Skeletal muscle tissue (tissue), 4 donors: Measurements from ENCODE around the gene PLAGL2. TPM values are rescaled to one million over a fixed set of nuclear protein-coding genes. Genes with fewer than 3 reads are reported as not detected.
A peak's percentile ranks its signal among the peaks of the same experiment; 100 is the strongest.

ENCODE experiments used
- H3K27ac ChIP-seq: one replicate; pipeline ENCODE4 v1.7.0; 2013; ENCODE audit warnings: mild to moderate bottlenecking, low read depth, low read length, inconsistent platforms
- H3K27me3 ChIP-seq, 3 donors: one replicate each; pipeline ENCODE4 v1.7.0; 2013; ENCODE audit warnings: low read length in 3 of 3; ENCODE audit not compliant: control insufficient read depth in 3 of 3, insufficient read depth in 3 of 3
- H3K36me3 ChIP-seq, 3 donors: one replicate each; pipeline ENCODE4 v1.7.0; 2013; ENCODE audit warnings: low read length in 3 of 3; ENCODE audit not compliant: control insufficient read depth in 3 of 3, insufficient read depth in 3 of 3
- H3K4me1 ChIP-seq, 3 donors: one replicate each; pipeline ENCODE4 v1.7.0; 2013; ENCODE audit warnings: low read length in 3 of 3, mild to moderate bottlenecking in 3 of 3; ENCODE audit not compliant: control insufficient read depth in 3 of 3, insufficient read depth in 3 of 3
- H3K4me3 ChIP-seq, 3 donors: one replicate each; pipeline ENCODE4 v1.7.0; 2013; ENCODE audit warnings: low read length in 3 of 3
- H3K9ac ChIP-seq, 3 donors: one replicate each; pipeline ENCODE4 v1.7.0; 2013; ENCODE audit warnings: low read length in 3 of 3, mild to moderate bottlenecking in 3 of 3, moderate library complexity in 2 of 3, low read depth in 1 of 3
- H3K9me3 ChIP-seq, 3 donors: one replicate each; pipeline ENCODE4 v1.7.0; 2013; ENCODE audit warnings: low read length in 3 of 3; ENCODE audit not compliant: control insufficient read depth in 3 of 3
- total RNA-seq: library from RNA; depleted of rRNA; stranded (reverse); fragments of >200 nt; gene quantifications from one replicate; pipeline ENCODE4 v1.2.3, GENCODE V29; 2014
- donor health status: Osteomylitis.

The PLAGL2 gene
- total RNA-seq, 1 donor from 2014 or later: 2.1 TPM

GRCh38 chr20:32216179-32217142 is 8.9 kb upstream of the PLAGL2 start:
- H3K9ac ChIP-seq: no peak overlapping the region
- H3K27ac ChIP-seq: no peak overlapping the region
- H3K36me3 ChIP-seq: peaks cover 35 to 48% (median 45%) of the 10 kb centered on the region in 3 donors
- no peak overlapping the region for H3K4me3 ChIP-seq
- H3K9me3 ChIP-seq: no peaks in the 10 kb centered on the region
- no peaks in the 10 kb centered on the region for H3K27me3 ChIP-seq
- H3K4me1 ChIP-seq: peaks cover 4 to 15% (median 6%) of the 10 kb centered on the region in 3 donors

DNA sequence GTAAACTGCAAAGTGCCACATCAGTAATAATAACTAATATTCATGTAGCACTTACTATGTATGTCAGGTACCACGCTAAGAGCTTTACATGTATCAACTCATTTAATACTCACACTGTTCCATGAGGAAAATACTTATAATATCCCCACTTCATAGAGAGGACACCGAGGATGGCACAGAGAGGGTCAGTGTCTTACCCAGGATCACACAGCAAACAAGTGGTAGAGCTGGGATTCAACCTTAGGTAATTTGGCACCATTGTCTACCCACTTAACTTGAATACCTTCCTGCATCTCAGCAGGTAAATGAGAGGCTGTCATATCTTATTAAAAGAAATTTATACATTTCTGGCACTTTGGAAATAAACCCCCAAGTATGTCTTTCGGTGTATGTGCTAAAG is 8.2 kb upstream of the PLAGL2 start:
- Histone ChIP-seq H3K36me3 (peaks cover 33 to 48% (median 40%) of the 10 kb centered on the region in 3 donors), H3K27me3 (no peaks in the 10 kb centered on the region), H3K4me1 (peaks cover 4 to 23% (median 8%) of the 10 kb centered on the region in 3 donors), H3K4me3 (no peak overlapping the region), H3K9ac (no peak overlapping the region), H3K27ac (no peak overlapping the region), H3K9me3 (no peaks in the 10 kb centered on the region)

- H3K9ac ChIP-seq: no peak overlapping the region
- H3K4me3 ChIP-seq: no peak overlapping the region
- H3K9me3 ChIP-seq: no peaks in the 10 kb centered on the region
- peaks cover 33 to 48% (median 42%) of the 10 kb centered on the region in 3 donors for H3K36me3 ChIP-seq
- no peaks in the 10 kb centered on the region for H3K27me3 ChIP-seq
- H3K27ac ChIP-seq: no peak overlapping the region
- peaks cover 8 to 29% (median 12%) of the 10 kb centered on the region in 3 donors for H3K4me1 ChIP-seq
Measured at GRCh38 chr20:32215147-32215546, 7.6 kb upstream of the PLAGL2 start.

DNA sequence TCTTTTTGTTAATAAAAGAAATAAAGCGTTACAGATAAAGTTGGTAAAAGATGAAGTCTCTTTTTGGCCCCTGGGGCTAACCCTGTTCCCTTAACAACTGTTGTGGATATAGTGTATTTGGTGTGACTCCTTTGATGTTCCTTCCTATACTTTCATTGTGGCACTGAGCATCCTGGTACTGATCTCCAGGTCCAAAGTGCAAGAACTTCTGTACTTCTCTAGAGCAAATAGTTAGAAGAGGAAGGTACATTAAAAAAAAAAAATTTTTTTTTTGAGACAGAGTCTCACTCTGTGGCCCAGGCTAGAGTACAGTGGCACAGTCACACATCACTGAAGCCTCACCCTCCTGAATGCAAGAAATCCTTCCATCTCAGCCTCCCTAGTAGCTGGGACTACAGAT is 6.3 kb upstream of the PLAGL2 start:
- H3K36me3 ChIP-seq: peaks cover 29 to 48% (median 36%) of the 10 kb centered on the region in 3 donors
- peaks cover 19 to 41% (median 24%) of the 10 kb centered on the region in 3 donors for H3K4me1 ChIP-seq

GRCh38 chr20:32209850-32210605 is 2.5 kb upstream of the PLAGL2 start:
- no peak overlapping the region for H3K4me3 ChIP-seq
- peaks cover 41 to 67% (median 53%) of the 10 kb centered on the region in 3 donors for H3K4me1 ChIP-seq
- H3K27me3 ChIP-seq: no peaks in the 10 kb centered on the region
- H3K27ac ChIP-seq: no peak overlapping the region
- H3K9me3 ChIP-seq: no peaks in the 10 kb centered on the region
- H3K9ac ChIP-seq: peak overlapping the region in 2 of 3 donors; percentile 40 to 43
- H3K36me3 ChIP-seq: peaks cover 7 to 17% (median 11%) of the 10 kb centered on the region in 3 donors

More for the DNA sequence above, 6.3 kb upstream of the PLAGL2 start:
- Histone ChIP-seq H3K9me3 (no peaks in the 10 kb centered on the region), H3K27me3 (no peaks in the 10 kb centered on the region), H3K27ac (no peak overlapping the region), H3K9ac (no peak overlapping the region), H3K4me3 (no peak overlapping the region)

- peaks cover 5 to 14% (median 12%) of the 10 kb centered on the region in 3 donors for H3K36me3 ChIP-seq
- peak overlapping the region; percentile 78 for H3K27ac ChIP-seq
- peak overlapping the region; percentile 94 to 99 (median 96) for H3K4me3 ChIP-seq
- peak overlapping the region; percentile 90 to 98 (median 94) for H3K9ac ChIP-seq
- H3K27me3 ChIP-seq: no peaks in the 10 kb centered on the region
- H3K9me3 ChIP-seq: no peaks in the 10 kb centered on the region
- H3K4me1 ChIP-seq: peaks cover 55 to 81% (median 67%) of the 10 kb centered on the region in 3 donors
Measured at GRCh38 chr20:32208499-32209154, 1.1 kb upstream of the PLAGL2 start.

- no peaks in the 10 kb centered on the region for H3K9me3 ChIP-seq
- H3K4me1 ChIP-seq: peaks cover 71 to 92% (median 83%) of the 10 kb centered on the region in 3 donors
- H3K27me3 ChIP-seq: no peaks in the 10 kb centered on the region
- H3K4me3 ChIP-seq: peak overlapping the region; percentile 90 to 96 (median 94)
- H3K36me3 ChIP-seq: peaks cover 5 to 16% (median 15%) of the 10 kb centered on the region in 3 donors
- H3K9ac ChIP-seq: peak overlapping the region; percentile 90 to 99 (median 98)
- peak overlapping the region; percentile 90 for H3K27ac ChIP-seq
Measured at GRCh38 chr20:32206760-32207625, 550 bp downstream of the PLAGL2 start.

- peak overlapping the region; percentile 90 to 96 (median 94) for H3K4me3 ChIP-seq
- H3K9ac ChIP-seq: peak overlapping the region; percentile 90 to 99 (median 98)
- H3K4me1 ChIP-seq: peaks cover 73 to 92% (median 83%) of the 10 kb centered on the region in 3 donors
- H3K27me3 ChIP-seq: no peaks in the 10 kb centered on the region
- no peaks in the 10 kb centered on the region for H3K9me3 ChIP-seq
- peaks cover 9 to 23% (median 20%) of the 10 kb centered on the region in 3 donors for H3K36me3 ChIP-seq
- peak overlapping the region; percentile 90 for H3K27ac ChIP-seq
Measured at GRCh38 chr20:32205843-32206759, 1.4 kb downstream of the PLAGL2 start.
